Measurements from ENCODE around the gene NT5DC3.

NT5DC3 gene

DNA sequence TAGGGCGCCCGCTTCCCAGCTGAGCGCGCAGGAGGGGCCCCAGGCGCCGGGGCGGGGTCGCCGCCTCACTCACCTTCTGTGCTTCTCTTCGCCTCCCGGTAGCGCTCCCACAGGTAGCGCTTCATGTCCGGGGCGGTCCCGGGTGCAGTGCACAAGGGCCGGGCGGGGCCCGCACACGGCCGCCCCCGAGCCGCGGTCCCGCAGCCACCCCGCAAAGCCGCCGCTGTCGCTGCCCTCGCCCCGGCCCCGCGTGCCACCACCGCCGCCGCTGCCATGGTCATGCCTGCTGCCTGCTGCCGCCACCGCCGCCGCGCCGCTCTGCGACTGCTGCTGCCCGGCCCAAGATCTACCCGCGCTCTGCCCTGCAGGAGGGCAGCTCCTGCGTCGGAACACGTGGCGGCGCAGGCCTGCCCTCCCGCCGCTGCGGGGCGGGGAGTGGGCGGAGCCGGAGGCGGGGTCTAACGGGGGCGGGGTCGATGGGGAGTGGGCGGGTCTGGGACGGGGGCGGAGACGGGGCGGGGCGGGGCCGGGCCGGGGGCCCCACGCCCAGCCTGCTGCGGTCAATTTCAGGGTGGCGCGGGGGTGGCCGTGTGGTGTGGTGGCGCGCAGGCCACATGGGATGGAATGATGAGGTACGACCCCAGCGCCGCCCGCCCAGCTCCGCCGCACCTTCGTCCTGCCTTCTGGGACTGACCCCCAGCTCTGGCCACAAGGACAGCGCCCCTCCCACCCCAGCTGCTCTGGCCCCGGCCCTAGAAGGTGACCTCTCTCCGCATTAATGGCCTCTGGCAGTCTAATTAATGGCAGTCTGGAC, at the start of gene NT5DC3:
Gene NT5DC3 (minus strand): TSS at position 359 of the 814 bp plus-strand sequence. CDS start 78 bp downstream, at position 281.
- peak; percentile 84 to 94 for DNase-seq (ENCODE audit: low read depth in 1 of 2, low spot score in 1 of 2)
- in situ Hi-C loops (cut with HindIII; ENCODE audit: low pct_unique_long_range_greater_than_20kb, low sequenced_read_pairs) = no loop called here
- no peak for TF ChIP-seq JUND (IDR thresholded peaks at IDR 0.05; ENCODE audit: low read depth)

DNA sequence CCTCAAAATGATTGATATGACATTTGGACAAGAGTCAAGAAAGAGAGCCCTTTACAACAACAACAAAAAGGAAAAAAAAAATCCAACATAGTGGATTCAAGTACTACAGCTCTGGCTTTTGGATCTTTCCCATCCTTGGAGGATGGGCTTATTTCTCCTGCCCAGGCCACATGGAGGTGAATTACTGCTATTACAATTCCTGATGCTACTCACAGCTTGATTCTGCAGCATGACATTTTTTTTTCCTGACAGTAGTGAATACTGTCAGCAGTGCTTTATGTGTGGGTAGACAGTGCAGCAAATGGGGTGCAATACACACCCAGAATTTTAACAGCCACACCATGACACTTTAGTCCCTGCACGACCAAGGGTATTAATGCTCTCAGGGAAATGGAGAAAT, 46.7 kb upstream of the NT5DC3 start:
- in situ Hi-C loops (cut with HindIII; ENCODE audit: low pct_unique_long_range_greater_than_20kb, low sequenced_read_pairs) = no loop called here
- no peak for TF ChIP-seq JUND (IDR thresholded peaks at IDR 0.05; ENCODE audit: low read depth)
- DNase-seq (ENCODE audit: low read depth in 1 of 2, low spot score in 1 of 2) = no peak

DNA sequence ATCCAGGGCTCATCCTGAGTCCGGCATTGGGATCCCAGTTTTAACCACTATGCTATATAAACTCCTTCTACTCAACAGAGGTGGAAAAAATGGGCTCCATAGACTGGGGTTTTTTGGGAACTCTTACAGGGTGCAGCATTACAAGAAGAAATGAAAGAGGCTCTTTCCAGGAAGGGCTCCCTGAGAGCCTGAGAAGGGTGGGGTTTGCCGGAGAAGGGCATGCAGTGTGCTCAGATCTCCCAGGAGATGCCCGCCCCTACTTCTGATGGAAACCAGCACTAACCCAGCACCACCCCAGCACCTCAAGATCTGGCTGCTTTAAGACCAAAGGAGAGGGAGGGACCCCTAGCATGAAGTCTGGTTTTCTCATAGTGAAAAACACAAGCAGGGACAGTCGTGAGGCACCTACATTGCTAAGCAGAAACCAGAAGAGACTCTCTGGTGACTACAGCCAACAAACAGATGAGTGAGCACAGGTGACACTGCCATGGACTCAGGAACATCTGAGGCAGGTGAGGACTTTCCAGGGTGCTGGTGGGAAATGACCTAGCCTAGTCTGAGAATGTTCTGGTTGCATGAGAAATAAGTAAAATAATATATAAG, 45.3 kb upstream of the NT5DC3 start:
- TF ChIP-seq JUND (IDR thresholded peaks at IDR 0.05; ENCODE audit: low read depth) = no peak
- DNase-seq (ENCODE audit: low read depth in 1 of 2, low spot score in 1 of 2) = no peak
- in situ Hi-C loops (cut with HindIII; ENCODE audit: low pct_unique_long_range_greater_than_20kb, low sequenced_read_pairs) = no loop called here

DNA sequence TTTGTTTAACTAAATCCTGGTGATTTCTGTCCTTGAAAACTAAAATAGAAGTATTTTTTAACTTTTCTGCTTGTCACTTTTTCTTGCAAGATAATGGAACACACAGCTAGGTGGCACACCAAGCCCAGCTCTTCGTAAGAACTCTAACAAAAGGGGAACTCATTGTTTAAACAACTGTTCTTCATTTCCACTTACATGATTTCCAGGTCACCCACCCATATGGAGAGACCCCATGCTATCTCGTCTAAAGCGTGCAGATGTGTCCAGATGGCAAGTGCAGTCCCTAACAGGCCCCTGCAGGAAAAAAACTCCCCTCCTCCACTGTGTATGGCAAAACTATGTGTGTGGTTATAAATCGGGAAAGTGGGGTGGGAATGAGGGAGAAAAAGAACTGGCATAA, 43.3 kb upstream of the NT5DC3 start:
- no peak for TF ChIP-seq JUND (IDR thresholded peaks at IDR 0.05; ENCODE audit: low read depth)
- in situ Hi-C loops (cut with HindIII; ENCODE audit: low pct_unique_long_range_greater_than_20kb, low sequenced_read_pairs) = no loop called here
- peak; percentile 55 to 73 for DNase-seq (ENCODE audit: low read depth in 1 of 2, low spot score in 1 of 2)

DNA sequence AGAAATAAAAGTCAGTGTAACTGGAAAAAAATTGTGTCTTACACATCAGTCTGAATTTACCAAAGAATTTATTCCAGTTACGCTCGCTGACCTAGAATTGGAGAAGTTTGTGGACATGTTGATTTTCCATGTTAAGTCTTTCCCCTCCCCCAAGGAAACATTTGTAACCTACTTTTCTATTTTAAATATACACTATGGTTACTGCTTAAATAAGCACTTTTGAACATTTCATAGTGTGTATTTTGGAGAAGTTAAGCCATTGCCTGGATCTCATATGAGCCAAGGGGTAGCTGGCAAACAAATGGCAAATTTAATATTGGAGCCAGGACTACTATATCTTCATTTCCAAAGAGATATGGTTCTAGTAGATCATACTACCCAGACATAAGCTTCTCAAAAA, 42.9 kb upstream of the NT5DC3 start:
- no peak for DNase-seq (ENCODE audit: low read depth in 1 of 2, low spot score in 1 of 2)
- in situ Hi-C loops (cut with HindIII; ENCODE audit: low pct_unique_long_range_greater_than_20kb, low sequenced_read_pairs) = no loop called here
- TF ChIP-seq JUND (IDR thresholded peaks at IDR 0.05; ENCODE audit: low read depth) = no peak

DNA sequence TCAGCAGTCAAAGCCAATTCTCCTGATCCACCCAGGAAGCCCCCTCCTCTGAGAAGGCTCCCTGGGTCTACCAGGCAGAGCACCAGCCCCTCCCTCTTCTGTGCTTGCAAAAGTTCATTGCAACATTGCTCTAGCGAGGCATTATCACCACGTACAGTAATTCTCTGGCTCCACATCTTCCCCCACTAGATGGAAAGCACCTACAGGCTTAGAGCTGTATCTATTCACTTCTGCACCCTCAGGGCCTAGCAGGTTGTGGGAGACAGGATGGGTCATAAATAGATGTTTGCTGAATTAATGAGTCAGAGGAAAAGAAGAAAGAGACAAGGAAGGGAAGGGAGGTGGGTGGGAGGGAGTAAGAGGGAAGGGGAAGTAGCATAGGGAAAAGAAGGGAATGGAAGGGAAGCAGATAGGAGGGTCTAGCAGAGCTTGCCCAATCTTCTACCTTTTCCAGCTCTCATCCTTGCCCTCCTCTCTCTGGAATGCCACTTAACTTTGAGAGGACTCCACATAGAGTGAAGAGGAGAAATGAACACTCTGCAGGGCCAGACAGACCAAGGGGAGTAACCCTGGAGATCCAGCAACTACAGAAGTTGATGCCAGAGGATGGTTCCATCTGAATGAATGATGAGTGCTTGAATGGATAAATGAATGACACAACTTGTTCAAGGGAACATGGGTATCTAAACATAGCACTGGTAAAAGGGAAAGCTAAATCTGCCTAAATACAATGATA, 42.0 kb upstream of the NT5DC3 start:
- no peak for TF ChIP-seq JUND (IDR thresholded peaks at IDR 0.05; ENCODE audit: low read depth)
- in situ Hi-C loops (cut with HindIII; ENCODE audit: low pct_unique_long_range_greater_than_20kb, low sequenced_read_pairs) = no loop called here
- no peak for DNase-seq (ENCODE audit: low read depth in 1 of 2, low spot score in 1 of 2)

DNA sequence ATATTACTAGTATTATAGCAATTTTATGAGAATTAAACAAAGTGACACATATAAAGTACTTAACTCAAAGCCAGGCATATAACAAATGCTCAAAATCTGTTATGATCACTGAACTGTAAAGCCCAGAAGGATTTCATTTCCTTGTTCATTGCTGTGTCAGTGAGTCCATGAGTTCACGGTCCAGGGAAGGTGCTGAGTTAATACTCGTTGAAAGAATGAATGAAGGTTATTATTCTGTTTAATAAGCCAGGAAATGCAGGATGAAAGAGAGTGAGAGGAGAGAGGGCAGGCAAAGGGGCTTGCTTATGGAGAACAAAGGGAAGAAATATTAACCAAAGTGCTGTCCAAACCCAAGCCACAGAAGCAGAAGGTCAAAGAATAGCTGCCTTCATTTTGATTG, 40.2 kb upstream of the NT5DC3 start:
- in situ Hi-C loops (cut with HindIII; ENCODE audit: low pct_unique_long_range_greater_than_20kb, low sequenced_read_pairs) = no loop called here

DNA sequence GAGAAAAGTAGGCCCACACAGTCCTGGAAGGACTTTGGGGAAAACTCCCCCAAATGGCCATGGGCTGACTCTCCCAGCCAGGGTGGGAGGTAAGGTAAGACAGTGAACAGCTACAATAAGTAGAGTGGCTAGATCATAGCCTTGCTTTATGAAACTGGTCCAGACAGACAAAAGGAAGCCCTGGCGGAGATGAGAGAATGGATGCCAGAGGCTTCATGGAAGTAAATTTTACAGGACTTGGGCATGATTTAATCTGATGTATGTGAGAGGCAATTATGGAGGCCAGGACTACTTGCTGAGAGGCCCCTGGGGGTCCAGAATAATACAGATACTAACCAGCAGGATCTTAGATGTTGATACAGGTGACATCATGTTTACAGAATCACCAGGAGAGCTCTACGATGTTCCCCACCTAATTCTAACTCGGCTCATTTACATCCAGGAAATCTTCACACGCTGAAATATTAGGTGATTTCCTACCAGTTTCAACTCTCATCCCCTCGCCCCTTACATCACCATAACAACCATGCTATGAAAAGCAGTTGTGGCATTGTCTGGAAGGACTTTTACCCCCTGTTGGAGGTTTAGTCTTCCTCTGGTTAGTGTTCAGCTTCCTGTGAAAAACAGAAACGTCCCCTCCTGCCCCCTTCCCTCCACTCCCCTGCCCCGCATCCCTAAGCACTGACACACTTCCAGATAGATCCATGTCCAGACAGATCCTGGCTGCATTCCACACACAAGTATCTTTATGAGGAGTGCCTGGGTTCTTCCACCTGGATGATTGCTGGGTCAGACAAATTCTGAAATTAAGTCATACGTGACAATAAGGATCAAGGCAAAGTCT, 39.5 kb upstream of the NT5DC3 start:
- in situ Hi-C loops (cut with HindIII; ENCODE audit: low pct_unique_long_range_greater_than_20kb, low sequenced_read_pairs) = no loop called here
- DNase-seq (ENCODE audit: low read depth in 1 of 2, low spot score in 1 of 2) = no peak
- TF ChIP-seq JUND (IDR thresholded peaks at IDR 0.05; ENCODE audit: low read depth) = no peak

More for the DNA sequence above, 40.2 kb upstream of the NT5DC3 start:
- DNase-seq (ENCODE audit: low read depth in 1 of 2, low spot score in 1 of 2) = no peak
- no peak for TF ChIP-seq JUND (IDR thresholded peaks at IDR 0.05; ENCODE audit: low read depth)

DNA sequence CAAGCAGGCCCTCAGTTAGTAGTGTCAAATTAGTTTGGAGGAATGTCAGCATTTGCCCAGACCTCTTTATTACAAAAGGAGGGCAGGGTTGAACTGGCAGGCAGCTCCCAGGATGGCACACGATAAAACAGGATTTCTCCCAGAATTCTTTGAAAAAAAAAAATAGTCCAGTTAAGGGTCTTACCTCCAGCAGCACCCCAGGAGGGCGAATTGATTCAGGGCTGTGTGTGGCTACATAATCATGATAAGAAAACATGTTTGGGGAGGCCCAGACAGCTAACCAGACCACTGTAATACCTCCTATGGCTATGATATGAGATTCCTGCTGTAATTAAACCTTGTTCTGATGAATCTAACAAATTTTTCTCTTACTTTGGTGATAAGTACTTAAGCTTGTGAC, 38.8 kb upstream of the NT5DC3 start:
- in situ Hi-C loops (cut with HindIII; ENCODE audit: low pct_unique_long_range_greater_than_20kb, low sequenced_read_pairs) = no loop called here
- TF ChIP-seq JUND (IDR thresholded peaks at IDR 0.05; ENCODE audit: low read depth) = no peak
- no peak for DNase-seq (ENCODE audit: low read depth in 1 of 2, low spot score in 1 of 2)

DNA sequence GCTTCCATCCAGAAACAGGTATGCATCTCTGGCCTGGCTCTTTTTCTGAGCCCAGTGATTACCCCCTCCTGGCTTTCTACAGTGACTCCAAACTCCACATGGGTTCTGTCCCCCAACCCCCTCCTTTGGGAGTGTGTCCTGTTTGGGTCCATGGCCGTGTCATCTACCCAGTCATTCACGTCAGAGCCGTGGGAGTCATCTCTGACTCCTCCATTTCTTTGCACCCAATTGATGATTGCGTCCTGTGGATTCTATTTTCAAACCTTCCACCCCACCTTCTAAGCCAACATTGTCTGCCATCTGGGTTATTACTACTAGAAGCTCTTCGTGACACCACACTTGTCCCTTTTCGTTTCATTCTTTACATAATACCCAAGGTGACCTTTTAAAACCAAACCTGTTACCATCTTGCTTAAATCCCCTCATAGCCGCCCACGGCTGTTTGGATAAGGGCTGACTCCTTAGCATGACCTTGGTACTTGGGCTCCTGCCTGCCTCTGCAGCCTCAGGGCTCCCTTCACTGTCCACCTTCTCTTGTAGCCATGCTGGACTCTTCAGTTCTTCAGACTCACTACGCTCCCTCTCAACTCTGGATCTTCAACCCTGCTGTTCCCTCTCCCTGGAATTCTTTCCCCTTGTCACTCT, 38.1 kb upstream of the NT5DC3 start:
- TF ChIP-seq JUND (IDR thresholded peaks at IDR 0.05; ENCODE audit: low read depth) = no peak
- in situ Hi-C loops (cut with HindIII; ENCODE audit: low pct_unique_long_range_greater_than_20kb, low sequenced_read_pairs) = no loop called here
- DNase-seq (ENCODE audit: low read depth in 1 of 2, low spot score in 1 of 2) = no peak

DNA sequence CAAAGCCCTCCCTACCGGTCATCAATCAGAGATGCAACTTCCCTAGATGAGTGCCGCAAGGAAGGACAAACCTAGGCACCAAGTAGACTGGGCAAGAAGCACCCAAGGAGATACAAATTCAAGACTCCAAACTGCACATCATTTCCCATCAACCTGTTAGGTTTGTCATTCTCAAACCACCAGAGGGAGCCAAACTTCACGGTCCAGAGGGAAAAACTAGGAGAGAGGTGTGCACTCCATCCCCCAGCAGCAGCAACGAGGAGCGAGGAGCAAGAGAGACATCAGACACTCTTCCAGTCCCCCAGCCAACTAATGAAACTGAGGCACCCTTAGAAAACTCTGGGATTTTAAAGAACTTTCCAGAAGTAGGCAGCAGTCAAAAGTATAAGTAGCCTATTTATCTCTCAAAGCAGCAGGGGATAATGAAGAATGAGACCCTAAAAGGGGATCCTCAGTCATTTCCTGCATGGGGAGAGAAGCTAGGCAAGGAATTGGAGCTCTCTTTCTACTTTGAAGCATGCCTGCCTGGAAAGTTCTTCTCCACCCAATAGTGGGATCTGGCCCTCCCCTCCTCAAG, 37.0 kb upstream of the NT5DC3 start:
- in situ Hi-C loops (cut with HindIII; ENCODE audit: low pct_unique_long_range_greater_than_20kb, low sequenced_read_pairs) = no loop called here

More for the DNA sequence above, 37.0 kb upstream of the NT5DC3 start:
- DNase-seq (ENCODE audit: low read depth in 1 of 2, low spot score in 1 of 2) = peak; percentile 82 to 91
- TF ChIP-seq JUND (IDR thresholded peaks at IDR 0.05; ENCODE audit: low read depth) = no peak

Data from T47D (cell line).